T-cell (primary cell): ENCODE measurements around the gene GDAP1L1. TPM values are rescaled to one million over a fixed set of nuclear protein-coding genes. Genes with fewer than 3 reads are reported as not detected.

Source experiments
- ATAC-seq, 4 experiments: fragments of 200-7000 bp in 3 of 4; fragments of 150-1000 bp in 1 of 4; cut with Tn5 transposase; replicated peaks in 1 of 4; 1 replicate in 3 of 4; 2 replicates in 1 of 4; pipeline ENCODE4 v1.10.0; 2021; ENCODE audit warnings: moderate library complexity in 3 of 4, mild to moderate bottlenecking in 2 of 4, moderate number of reproducible peaks in 1 of 4
- CTCF ChIA-PET, 2 donors: fragments of 300-600 bp; sonication (Branson Sonifier 250); formaldehyde crosslinking; loops; one replicate each; lab custom pipeline; 2022; ENCODE audit warnings: antibody characterized with exemption in 2 of 2; lab: Charles Lee
- POLR2A ChIA-PET, 2 donors: fragments of 300-600 bp; sonication (Branson Sonifier 250); formaldehyde crosslinking; loops; one replicate each; lab custom pipeline; 2022; ENCODE audit warnings: antibody characterized with exemption in 2 of 2; lab: Charles Lee
- DNase-seq, 35 experiments: peaks; one replicate each; pipeline versions ENCODE4 v3.0.0 to v3.0.0-alpha.2; 2013 to 2023
- H3K27ac ChIP-seq: one replicate; pipeline ENCODE4 v1.5.1; 2013; ENCODE audit warnings: low read length
- H3K27me3 ChIP-seq, 2 experiments: replicated peaks in 1 of 2; 1 replicate in 1 of 2; 2 replicates in 1 of 2; pipeline versions ENCODE4 v1.6.1 to v1.7.0; 2013; ENCODE audit warnings: low read length in 1 of 2, mixed read lengths in 1 of 2; ENCODE audit not compliant: control insufficient read depth in 2 of 2, insufficient read depth in 2 of 2; ENCODE audit errors: extremely low read depth in 1 of 2
- H3K36me3 ChIP-seq, 2 donors: 1 replicate in 1 of 2; 2 replicates in 1 of 2; pipeline versions ENCODE4 v1.6.1 to v1.7.0; 2013; ENCODE audit warnings: low read length in 1 of 2; ENCODE audit not compliant: control insufficient read depth in 2 of 2, insufficient read depth in 1 of 2; ENCODE audit errors: extremely low read depth in 1 of 2
- H3K4me1 ChIP-seq, 2 experiments: 1 replicate in 1 of 2; 2 replicates in 1 of 2; pipeline versions ENCODE4 v1.6.1 to v1.7.0; 2013; ENCODE audit warnings: low read length in 2 of 2, mixed read lengths in 1 of 2; ENCODE audit not compliant: insufficient read depth in 2 of 2, control insufficient read depth in 1 of 2; ENCODE audit errors: extremely low read depth in 1 of 2
- H3K4me3 ChIP-seq, 2 donors: 1 replicate in 1 of 2; 2 replicates in 1 of 2; pipeline versions ENCODE4 v1.5.1 to v1.7.0; 2013; ENCODE audit warnings: mild to moderate bottlenecking in 2 of 2, low read length in 1 of 2, moderate library complexity in 1 of 2; ENCODE audit not compliant: control insufficient read depth in 1 of 2; ENCODE audit errors: extremely low read depth in 1 of 2
- H3K9me3 ChIP-seq: 2 replicates; pipeline ENCODE4 v1.7.0; 2013
- H3K27ac Mint-ChIP-seq, 2 donors: one replicate each; pipeline ENCODE4 v1.8.0; 2020 to 2021; ENCODE audit warnings: mild to moderate bottlenecking in 2 of 2, mixed read lengths in 2 of 2
- H3K27me3 Mint-ChIP-seq, 2 donors: one replicate each; pipeline ENCODE4 v1.8.0; 2021 to 2022; ENCODE audit warnings: mixed read lengths in 2 of 2
- H3K36me3 Mint-ChIP-seq: one replicate; pipeline ENCODE4 v1.8.0; 2021; ENCODE audit warnings: mixed read lengths
- H3K4me1 Mint-ChIP-seq, 3 donors: one replicate each; pipeline ENCODE4 v1.8.0; 2020 to 2022; ENCODE audit warnings: mixed read lengths in 3 of 3, mild to moderate bottlenecking in 1 of 3
- H3K4me3 Mint-ChIP-seq, 3 donors: one replicate each; pipeline ENCODE4 v1.8.0; 2020 to 2022; ENCODE audit warnings: mild to moderate bottlenecking in 3 of 3, mixed read lengths in 3 of 3, moderate library complexity in 3 of 3
- H3K9me3 Mint-ChIP-seq, 3 donors: one replicate each; pipeline ENCODE4 v1.8.0; 2020 to 2022; ENCODE audit warnings: mixed read lengths in 3 of 3
- WGBS: methylation state at CpG from one replicate; pipeline ENCODE4 v1.1.5; 2013; ENCODE audit warnings: missing lambda C conversion rate; ENCODE audit not compliant: insufficient coverage; 5-methylcytosine and 5-hydroxymethylcytosine counted together
- total RNA-seq, 35 experiments: library from RNA in 6 of 35; stranded (reverse) in 6 of 35; fragments of 120-200 nt in 1 of 35; gene quantifications; one replicate each; pipeline versions ENCODE4 v1.2.1 to v1.2.4 and lab custom pipeline; 2013 to 2026

GDAP1L1 gene
- total RNA-seq, 5 donors from 2014 or later (not counting 1 experiment from before 2014, with no cell fraction given) = not detected

DNA sequence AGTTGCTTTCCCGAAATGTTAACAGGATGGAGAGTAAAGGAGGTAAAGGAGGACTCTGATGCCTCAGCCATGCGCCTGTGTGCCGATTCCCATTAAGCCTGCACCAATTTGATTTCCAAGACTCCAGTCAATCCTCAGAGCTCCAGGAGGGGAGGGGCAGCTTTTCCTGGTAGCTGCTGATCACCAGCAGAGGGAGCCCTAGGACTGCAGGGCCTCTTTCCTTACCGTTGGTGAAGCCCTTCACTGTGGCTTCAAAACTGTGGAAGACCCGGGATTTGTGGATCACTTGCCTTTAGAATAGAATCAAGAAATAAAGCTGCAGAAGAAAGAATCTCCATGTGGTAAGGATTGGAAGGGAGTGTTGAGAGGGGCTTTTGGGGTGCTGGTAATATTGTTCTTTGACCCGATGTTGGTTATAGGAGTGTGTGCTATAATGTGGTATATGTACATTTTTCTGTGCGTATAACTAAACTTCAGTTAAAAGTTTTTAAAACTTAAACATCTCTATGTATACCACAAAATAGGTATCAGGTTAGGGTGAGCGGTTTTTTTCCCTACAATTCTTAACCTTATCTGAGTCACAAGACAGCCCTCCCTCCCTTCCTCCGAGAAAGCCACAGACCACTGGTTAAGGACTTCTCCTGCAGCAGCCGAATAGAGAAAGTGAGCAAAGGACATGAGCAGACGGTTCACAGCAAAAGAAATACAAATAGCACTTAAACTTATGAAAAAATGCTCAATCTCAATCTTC, 29.6 kb upstream of the GDAP1L1 start:
- Mint-ChIP-seq H3K4me3 (peak overlapping the region; percentile 78 to 85 (median 78)), H3K36me3 (peaks cover 14% of the 10 kb centered on the region), H3K27me3 (no peaks in the 10 kb centered on the region), H3K4me1 (peaks cover 65 to 77% (median 75%) of the 10 kb centered on the region in 3 donors), H3K27ac (peak overlapping the region; percentile 95 to 96), H3K9me3 (no peaks in the 10 kb centered on the region)
- H3K4me3 ChIP-seq = peak overlapping the region; percentile 40 to 54
- ChIA-PET POLR2A (interaction anchor here (0.6 to 0.7 kb wide), 3 partner anchors 16 to 1385 kb away, joined by 3 read pairs; partner anchors contain the start of gene FITM2 (in 1 of the 2)), CTCF (interaction anchor here (0.6 to 8.2 kb wide), 32 partner anchors 7 to 649 kb away, joined by 3 to 246 read pairs (median 4); partner anchors contain the start of genes FITM2 (in 2 of the 2), OSER1 (in 1 of the 2), SERINC3 (in 1 of the 2) and TTPAL (in 1 of the 2))
- peaks cover 39 to 52% of the 10 kb centered on the region in 2 experiments for H3K4me1 ChIP-seq
- H3K36me3 ChIP-seq = peaks cover 0 to 2% of the 10 kb centered on the region in 2 donors
- H3K27ac ChIP-seq = peak overlapping the region; percentile 76
- H3K9me3 ChIP-seq = no peaks in the 10 kb centered on the region
- H3K27me3 ChIP-seq = no peaks in the 10 kb centered on the region
- DNase-seq (peak; percentile 38 to 88 (median 61)), ATAC-seq (peak; percentile 50 to 66 (median 54))
- whole genome bisulfite sequencing = 0% methylated on average over 2 of the region's 11 CpGs

DNA sequence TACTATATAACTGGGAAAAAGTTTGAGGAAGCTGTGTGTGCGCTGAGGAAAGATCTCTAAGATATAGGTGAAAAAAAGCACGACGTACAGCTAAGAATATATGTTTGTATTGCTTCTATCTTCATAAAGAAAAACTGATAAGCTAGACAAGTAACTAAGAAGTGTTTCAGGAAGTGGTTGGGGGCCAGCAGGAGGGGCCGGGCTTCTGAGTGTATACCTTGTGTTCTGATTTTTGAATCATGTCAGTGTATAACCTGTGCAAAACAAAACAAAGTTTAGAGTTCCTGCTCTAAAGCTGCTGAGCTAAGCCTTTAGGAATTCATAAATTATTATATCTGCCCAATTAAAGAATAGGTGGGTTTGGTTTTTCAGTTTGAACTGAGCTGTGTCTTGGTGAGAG, 28.7 kb upstream of the GDAP1L1 start:
- H3K9me3 ChIP-seq = no peaks in the 10 kb centered on the region
- Mint-ChIP-seq H3K9me3 (no peaks in the 10 kb centered on the region), H3K36me3 (peaks cover 14% of the 10 kb centered on the region), H3K4me1 (peaks cover 73 to 74% (median 73%) of the 10 kb centered on the region in 3 donors), H3K27ac (peak overlapping the region; percentile 95 to 96), H3K4me3 (peak overlapping the region; percentile 78 to 85 (median 78)), H3K27me3 (no peaks in the 10 kb centered on the region)
- H3K36me3 ChIP-seq = peaks cover 0 to 2% of the 10 kb centered on the region in 2 donors
- ATAC-seq (peak; percentile 73 to 78 (median 77)), DNase-seq (peak in 33 of 35 experiments; percentile 30 to 77 (median 59))
- no peaks in the 10 kb centered on the region for H3K27me3 ChIP-seq
- peak overlapping the region; percentile 76 for H3K27ac ChIP-seq
- peak overlapping the region in 1 of 2 donors; percentile 40 for H3K4me3 ChIP-seq
- ChIA-PET CTCF (interaction anchor here (0.6 to 8.2 kb wide), 19 partner anchors 8 to 648 kb away, joined by 3 to 246 read pairs (median 4); partner anchors contain the start of genes FITM2 (in 2 of the 2), OSER1 (in 1 of the 2) and TTPAL (in 1 of the 2)), POLR2A (interaction anchor here (0.6 to 1.2 kb wide), 6 partner anchors 10 to 123 kb away, joined by 3 to 5 read pairs (median 4); partner anchors contain the start of gene FITM2 (in 2 of the 2))
- WGBS = no CpG with 5 or more reads among the region's 4 CpGs
- H3K4me1 ChIP-seq = peaks cover 39 to 50% of the 10 kb centered on the region in 2 experiments

DNA sequence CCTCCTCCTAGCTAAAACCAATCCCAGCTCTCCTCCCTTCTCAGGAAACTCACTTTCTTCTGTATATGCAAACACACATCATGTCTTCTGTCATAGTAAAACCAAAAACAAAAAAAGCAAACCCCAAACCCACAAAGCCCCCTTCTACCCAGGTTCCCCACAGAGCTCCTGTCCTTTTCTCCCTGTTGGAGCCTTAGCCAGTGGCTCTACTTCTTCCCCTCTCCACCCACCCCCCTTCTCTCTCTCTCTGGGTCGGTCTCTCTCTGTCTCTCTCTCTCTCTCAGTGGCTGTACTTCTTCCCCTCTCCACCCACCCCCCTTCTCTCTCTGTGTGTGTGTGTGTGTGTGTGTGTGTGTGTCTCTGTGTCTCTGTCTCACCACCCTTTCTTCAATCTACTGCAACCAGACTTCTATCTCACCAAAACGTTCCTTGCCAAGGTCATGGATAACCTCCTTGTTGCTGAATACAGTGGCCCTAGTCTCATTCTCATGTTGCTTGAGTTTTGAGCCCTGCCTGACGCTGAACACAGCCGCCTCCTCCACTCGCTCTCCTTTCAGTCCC, 27.9 kb upstream of the GDAP1L1 start:
- Histone ChIP-seq H3K27me3 (no peaks in the 10 kb centered on the region), H3K4me3 (peak overlapping the region in 1 of 2 donors; percentile 7), H3K27ac (peak overlapping the region; percentile 76), H3K4me1 (peaks cover 39 to 50% of the 10 kb centered on the region in 2 experiments), H3K36me3 (peaks cover 0 to 2% of the 10 kb centered on the region in 2 donors), H3K9me3 (no peaks in the 10 kb centered on the region)
- Mint-ChIP-seq H3K4me3 (peak overlapping the region; percentile 78 to 85 (median 78)), H3K9me3 (no peaks in the 10 kb centered on the region), H3K4me1 (peaks cover 68 to 73% (median 72%) of the 10 kb centered on the region in 3 donors), H3K27me3 (no peaks in the 10 kb centered on the region), H3K27ac (peak overlapping the region; percentile 95 to 96), H3K36me3 (peaks cover 14% of the 10 kb centered on the region)
- DNase-seq = peak in 11 of 35 experiments; percentile 12 to 42 (median 33)
- peak in 3 of 4 experiments; percentile 8 to 15 (median 14) for ATAC-seq
- 29% methylated on average over 4 of the region's 5 CpGs for WGBS
- POLR2A ChIA-PET = interaction anchor here (0.6 to 1.2 kb wide), 5 partner anchors 10 to 425 kb away, joined by 3 to 5 read pairs (median 4); partner anchors contain the start of gene FITM2 (in 1 of the 2)
- CTCF ChIA-PET = interaction anchor here (0.7 to 8.2 kb wide), 13 partner anchors 16 to 913 kb away, joined by 3 to 246 read pairs (median 4); partner anchors contain the start of gene FITM2 (in 2 of the 2)

DNA sequence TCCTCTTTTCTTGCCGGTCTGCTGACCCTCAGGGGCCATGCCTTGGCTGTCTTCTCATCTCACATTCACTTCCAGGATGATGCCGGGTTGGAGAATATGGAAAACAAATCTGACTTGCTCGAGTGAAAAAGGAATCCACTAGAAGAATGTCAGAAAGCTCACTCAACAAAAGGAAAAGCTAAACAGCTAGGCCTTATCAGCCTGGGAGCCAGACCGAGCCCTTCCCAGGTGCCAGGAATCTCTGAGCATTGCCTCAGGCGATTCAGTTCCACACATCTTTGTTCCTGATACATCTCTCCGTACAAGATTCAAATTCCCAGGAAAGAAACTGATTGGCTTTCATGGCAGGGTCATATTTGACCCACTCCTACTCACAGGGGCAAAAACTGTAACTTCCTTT, 27.3 kb upstream of the GDAP1L1 start:
- H3K36me3 ChIP-seq = peaks cover 0 to 2% of the 10 kb centered on the region in 2 donors
- peak overlapping the region in 1 of 2 donors; percentile 7 for H3K4me3 ChIP-seq
- H3K4me1 Mint-ChIP-seq = peaks cover 63 to 70% (median 67%) of the 10 kb centered on the region in 3 donors
- peaks cover 39 to 49% of the 10 kb centered on the region in 2 experiments for H3K4me1 ChIP-seq
- 80% methylated on average over 6 of the region's 6 CpGs for WGBS
- no peaks in the 10 kb centered on the region for H3K27me3 Mint-ChIP-seq
- ATAC-seq (no peak), DNase-seq (no peak)
- POLR2A ChIA-PET = no interaction called here
- CTCF ChIA-PET = interaction anchor here in 1 of 2 donors (8.2 kb wide), 1 partner anchor 90 kb away, joined by 111 read pairs; the partner anchor contains the start of gene FITM2
- peaks cover 14% of the 10 kb centered on the region for H3K36me3 Mint-ChIP-seq
- peak overlapping the region; percentile 52 to 85 (median 58) for H3K4me3 Mint-ChIP-seq
- no peaks in the 10 kb centered on the region for H3K9me3 Mint-ChIP-seq
- peak overlapping the region; percentile 95 to 96 for H3K27ac Mint-ChIP-seq
- H3K27me3 ChIP-seq = no peaks in the 10 kb centered on the region
- no peaks in the 10 kb centered on the region for H3K9me3 ChIP-seq
- peak overlapping the region; percentile 76 for H3K27ac ChIP-seq

DNA sequence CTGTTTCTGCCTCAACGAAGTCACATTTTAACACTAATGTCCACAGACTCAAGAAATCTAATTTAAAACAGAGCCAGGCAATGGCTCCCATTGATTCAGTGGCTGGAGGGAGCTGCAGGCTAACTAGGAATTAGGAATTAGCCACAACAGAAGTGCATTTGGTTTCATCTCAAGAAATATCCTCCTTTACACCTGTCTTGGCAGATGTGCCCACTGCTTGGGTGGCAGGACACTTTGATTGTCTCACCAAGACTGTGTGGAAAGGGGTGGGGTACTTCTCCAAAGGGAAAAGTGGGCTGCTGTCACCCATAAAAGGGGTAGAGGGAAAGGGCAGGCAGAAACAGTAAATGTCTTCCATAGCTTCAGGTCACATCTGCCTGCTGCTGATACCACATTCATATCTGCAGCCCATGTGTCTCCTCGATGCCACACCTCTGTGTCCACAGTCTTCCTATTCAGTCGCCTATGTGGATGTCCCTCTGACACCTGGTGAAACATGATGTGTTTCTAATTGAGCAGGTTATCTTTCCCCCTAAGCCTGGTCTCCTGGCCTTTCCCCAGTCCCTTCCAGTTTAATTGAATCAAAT, 25.6 kb upstream of the GDAP1L1 start:
- ATAC-seq (no peak), DNase-seq (no peak)
- Histone ChIP-seq H3K27ac (no peak overlapping the region), H3K27me3 (no peaks in the 10 kb centered on the region), H3K36me3 (peaks cover 0 to under 1% of the 10 kb centered on the region in 2 donors), H3K4me3 (no peak overlapping the region), H3K9me3 (no peaks in the 10 kb centered on the region), H3K4me1 (peaks cover 36 to 42% of the 10 kb centered on the region in 2 experiments)
- CTCF ChIA-PET = no interaction called here
- peaks cover 49 to 57% (median 53%) of the 10 kb centered on the region in 3 donors for H3K4me1 Mint-ChIP-seq
- peak overlapping the region; percentile 95 to 96 for H3K27ac Mint-ChIP-seq
- peaks cover 3% of the 10 kb centered on the region for H3K36me3 Mint-ChIP-seq
- 60% methylated on average over 1 of the region's 3 CpGs for WGBS
- H3K9me3 Mint-ChIP-seq = no peaks in the 10 kb centered on the region
- no peaks in the 10 kb centered on the region for H3K27me3 Mint-ChIP-seq
- POLR2A ChIA-PET = interaction anchor here in 1 of 2 donors (0.5 kb wide), 1 partner anchor 123 kb away, joined by 3 read pairs; no protein-coding TSS in a partner anchor
- peak overlapping the region in 1 of 3 donors; percentile 85 for H3K4me3 Mint-ChIP-seq
